AG04449 (cell line): Measurements from ENCODE around the gene SPATA7.
A peak's percentile ranks its signal among the peaks of the same experiment; 100 is the strongest.

Source experiments
- CTCF ChIA-PET: fragments of 350-600 bp; formaldehyde crosslinking; extraction: SDS; loops from one replicate; lab custom pipeline; 2021; ENCODE audit warnings: antibody characterized with exemption; lab: Yijun Ruan, JAX
- POLR2A ChIA-PET: fragments of 400-600, 350-600 bp; formaldehyde crosslinking; extraction: SDS; loops from one replicate; lab custom pipeline; 2020; ENCODE audit warnings: antibody characterized with exemption, inconsistent platforms; lab: Yijun Ruan, JAX
- DNase-seq: peaks from one replicate; pipeline ENCODE4 v3.0.0-alpha.2; 2010; ENCODE audit warnings: low read depth, low spot score
- H3K4me3 ChIP-seq: 2 replicates; pipeline ENCODE4 v1.5.1; 2011; ENCODE audit warnings: low read depth, mild to moderate bottlenecking, control low read depth, low read length
- CTCF ChIP-seq: IDR thresholded peaks from one replicate; pipeline ENCODE4 v1.5.1; 2011; ENCODE audit warnings: mild to moderate bottlenecking, moderate library complexity, low read length, control low read depth, inconsistent platforms; ENCODE audit not compliant: insufficient read depth; ENCODE audit errors: missing control alignments

Gene SPATA7

DNA sequence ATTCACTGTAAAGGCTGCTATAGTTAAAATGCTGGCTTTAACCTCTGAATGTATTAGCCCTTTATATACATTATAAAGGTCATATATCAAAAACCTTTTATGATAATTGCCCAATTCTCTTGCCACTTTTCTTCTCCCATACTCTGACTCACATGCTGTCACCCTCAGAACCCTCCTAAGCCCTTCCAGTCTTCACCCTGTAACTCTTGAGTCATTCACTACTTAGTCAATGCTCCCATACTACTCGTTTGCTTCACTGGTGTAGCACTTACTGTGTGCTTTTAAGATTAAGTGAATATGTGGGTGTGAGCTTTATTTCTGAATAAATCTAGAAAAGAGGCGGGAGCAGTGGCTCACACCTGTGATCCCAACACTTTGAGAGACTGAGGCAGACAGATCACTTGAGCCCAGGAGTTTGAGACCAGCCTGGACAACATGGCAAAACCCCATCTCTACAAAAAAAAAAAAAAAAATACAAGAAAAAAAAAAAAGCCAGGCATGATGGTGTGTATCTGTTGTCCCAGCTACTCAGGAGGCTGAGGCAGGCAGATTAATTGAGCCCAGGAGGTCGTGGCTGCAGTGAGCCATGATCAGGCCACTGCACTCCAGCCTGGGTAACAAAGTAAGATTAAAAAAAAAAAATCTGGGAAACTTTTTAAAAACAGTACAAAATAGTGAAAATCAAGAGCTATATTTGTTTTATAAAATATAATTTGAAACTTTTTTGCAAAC is 37.6 kb downstream of the SPATA7 start:
- ChIA-PET POLR2A (no interaction called here), CTCF (no interaction called here)
- H3K4me3 ChIP-seq = no peak overlapping the region
- TF ChIP-seq CTCF = no peak
- DNase-seq = no peak

- POLR2A ChIA-PET = no interaction called here
- CTCF ChIA-PET = no interaction called here
- DNase-seq = no peak
- no peak overlapping the region for H3K4me3 ChIP-seq
- no peak for TF ChIP-seq CTCF
Observed at GRCh38 chr14:88424573-88424972, 39.1 kb downstream of the SPATA7 start.

DNA sequence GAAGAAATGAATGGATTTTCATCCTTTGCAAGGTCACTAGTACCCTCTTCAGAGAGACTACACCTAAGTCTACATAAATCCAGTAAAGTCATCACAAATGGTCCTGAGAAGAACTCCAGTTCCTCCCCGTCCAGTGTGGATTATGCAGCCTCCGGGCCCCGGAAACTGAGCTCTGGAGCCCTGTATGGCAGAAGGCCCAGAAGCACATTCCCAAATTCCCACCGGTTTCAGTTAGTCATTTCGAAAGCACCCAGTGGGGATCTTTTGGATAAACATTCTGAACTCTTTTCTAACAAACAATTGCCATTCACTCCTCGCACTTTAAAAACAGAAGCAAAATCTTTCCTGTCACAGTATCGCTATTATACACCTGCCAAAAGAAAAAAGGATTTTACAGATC is 40.8 kb downstream of the SPATA7 start:
- H3K4me3 ChIP-seq = no peak overlapping the region
- no peak for TF ChIP-seq CTCF
- POLR2A ChIA-PET = no interaction called here
- CTCF ChIA-PET = no interaction called here
- no peak for DNase-seq

GRCh38 chr14:88430976-88431375 is 45.5 kb downstream of the SPATA7 start:
- POLR2A ChIA-PET = no interaction called here
- TF ChIP-seq CTCF = no peak
- no peak for DNase-seq
- CTCF ChIA-PET = no interaction called here
- H3K4me3 ChIP-seq = no peak overlapping the region

GRCh38 chr14:88437658-88438057 is 52.2 kb downstream of the SPATA7 start:
- TF ChIP-seq CTCF = peak; percentile 2
- ChIA-PET POLR2A (no interaction called here), CTCF (no interaction called here)
- no peak overlapping the region for H3K4me3 ChIP-seq
- no peak for DNase-seq

DNA sequence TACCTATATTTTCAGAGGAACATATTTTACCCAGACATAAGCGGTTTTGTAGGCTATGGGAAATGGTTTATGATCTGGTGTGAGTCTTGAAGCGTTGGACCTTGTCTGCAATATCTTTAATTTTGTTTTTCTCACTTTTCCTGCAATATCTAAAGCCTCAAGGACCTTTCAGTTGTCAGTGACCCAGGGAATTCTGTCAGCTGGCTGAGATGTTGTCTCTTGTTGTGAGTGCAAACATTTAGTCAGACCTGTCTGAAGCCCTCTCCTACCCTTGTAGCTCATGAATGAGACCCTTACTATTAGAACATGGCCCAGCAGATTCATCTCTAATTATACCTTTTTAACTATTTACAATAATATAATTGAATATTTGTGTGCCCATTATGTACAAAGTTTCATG is 53.6 kb downstream of the SPATA7 start:
- no peak overlapping the region for H3K4me3 ChIP-seq
- ChIA-PET POLR2A (no interaction called here), CTCF (no interaction called here)
- no peak for TF ChIP-seq CTCF
- DNase-seq = no peak
